MM.1S (cell line): ENCODE data around the gene EFNB1.

Source experiments
- CTCF ChIP-seq: fragments of 300-600 bp; sonication (generic); IDR thresholded peaks from 2 replicates; pipeline ENCODE4 v1.5.1; 2016; ENCODE audit warnings: antibody characterized with exemption, low read length, mixed read lengths
- EZH2 ChIP-seq: fragments of 300-600 bp; sonication (generic); optimal IDR thresholded peaks from 2 replicates; pipeline ENCODE3; 2017; ENCODE audit warnings: low read depth, mild to moderate bottlenecking, antibody characterized with exemption, low read length, mixed read lengths

GRCh38 chrX:68835104-68835442 lies 6.3 kb downstream of the EFNB1 start:
- no peak for TF ChIP-seq CTCF
- TF ChIP-seq EZH2 = no peak
